GM10266 (cell line): Measurements from ENCODE around the gene SGPP1.
"Not testable (repeated sequence)": the region's sequence is repeated elsewhere in the genome, so short reads cannot be mapped to it uniquely, and the experiment has no call there.

Experiments
- DNase-seq: peaks from one replicate; pipeline ENCODE4 v3.0.0; 2012; ENCODE audit errors: extremely low spot score
- CTCF ChIP-seq: IDR thresholded peaks from 2 replicates; pipeline ENCODE4 v1.5.1; 2012; ENCODE audit warnings: mild to moderate bottlenecking, low read depth; ENCODE audit not compliant: control insufficient read depth, insufficient read depth; ENCODE audit errors: missing control alignments

Gene SGPP1

DNA sequence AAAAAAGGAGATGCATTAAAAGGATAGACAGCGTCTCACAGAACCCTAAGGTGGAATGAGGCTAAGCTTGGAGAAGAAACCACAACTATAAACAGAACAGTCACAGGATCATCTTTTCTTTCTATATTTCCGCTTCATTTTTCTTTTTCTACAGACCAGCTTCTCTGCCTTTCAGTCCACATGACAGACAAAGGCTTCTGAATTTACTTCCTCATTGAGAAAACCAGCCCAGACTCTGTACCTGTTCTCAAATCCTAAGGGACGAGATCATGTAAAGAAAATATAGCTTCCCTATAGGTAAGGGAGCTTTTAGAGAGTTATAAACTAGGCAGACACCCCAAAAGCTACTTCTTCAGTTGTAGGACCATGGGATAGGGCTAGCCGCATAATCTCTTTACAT, 17.4 kb downstream of the SGPP1 start:
- DNase-seq: no peak
- no peak for TF ChIP-seq CTCF

- no peak for DNase-seq
- TF ChIP-seq CTCF: no peak
Observed at GRCh38 chr14:63709589-63709988, 18.3 kb downstream of the SGPP1 start.

DNA sequence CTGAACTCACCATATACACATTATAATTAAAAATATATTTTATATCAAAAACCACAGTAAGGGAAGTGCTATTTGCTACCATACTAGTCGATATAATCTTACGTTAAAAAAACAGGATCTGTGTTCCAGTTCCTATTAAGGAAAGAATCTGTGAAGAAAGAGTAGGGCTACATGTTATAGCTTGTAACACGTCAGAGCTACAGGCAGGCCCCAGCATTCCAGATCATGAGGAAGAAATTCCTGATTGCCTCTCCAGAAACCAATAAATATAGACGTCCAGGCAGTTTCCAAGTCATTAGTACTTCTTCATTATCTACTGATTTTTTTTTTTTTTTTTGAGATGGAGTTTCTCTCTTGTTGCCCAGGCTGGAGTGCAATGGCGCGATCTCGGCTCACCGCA, 20.6 kb downstream of the SGPP1 start:
- no peak for TF ChIP-seq CTCF
- no peak for DNase-seq

DNA sequence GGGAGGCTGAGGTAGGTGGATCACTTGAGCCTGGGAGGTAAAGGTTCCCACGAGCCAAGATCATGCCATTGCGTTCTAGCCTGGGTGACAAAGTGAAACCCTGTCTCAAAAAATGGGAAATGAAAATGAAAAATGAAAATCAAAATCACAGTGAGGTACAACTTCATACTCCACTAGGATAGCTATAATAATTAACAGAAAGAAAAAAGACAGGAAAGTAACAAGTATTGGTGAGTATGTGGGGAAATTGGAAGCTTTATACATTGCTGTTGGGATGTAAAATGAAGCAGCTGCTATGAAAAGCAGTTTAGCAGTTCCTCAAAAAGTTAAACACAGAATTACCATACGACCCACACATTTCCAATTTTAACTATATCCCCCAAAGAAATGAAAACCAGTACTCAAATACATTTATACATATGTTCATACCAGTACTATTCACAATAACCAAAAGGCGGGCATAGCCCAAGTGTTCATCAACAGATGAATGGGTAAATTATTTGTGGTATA, 22.2 kb downstream of the SGPP1 start:
- no peak for DNase-seq
- TF ChIP-seq CTCF: no peak

GRCh38 chr14:63702530-63702929, 25.3 kb downstream of the SGPP1 start:
- DNase-seq: not testable (repeated sequence)

DNA sequence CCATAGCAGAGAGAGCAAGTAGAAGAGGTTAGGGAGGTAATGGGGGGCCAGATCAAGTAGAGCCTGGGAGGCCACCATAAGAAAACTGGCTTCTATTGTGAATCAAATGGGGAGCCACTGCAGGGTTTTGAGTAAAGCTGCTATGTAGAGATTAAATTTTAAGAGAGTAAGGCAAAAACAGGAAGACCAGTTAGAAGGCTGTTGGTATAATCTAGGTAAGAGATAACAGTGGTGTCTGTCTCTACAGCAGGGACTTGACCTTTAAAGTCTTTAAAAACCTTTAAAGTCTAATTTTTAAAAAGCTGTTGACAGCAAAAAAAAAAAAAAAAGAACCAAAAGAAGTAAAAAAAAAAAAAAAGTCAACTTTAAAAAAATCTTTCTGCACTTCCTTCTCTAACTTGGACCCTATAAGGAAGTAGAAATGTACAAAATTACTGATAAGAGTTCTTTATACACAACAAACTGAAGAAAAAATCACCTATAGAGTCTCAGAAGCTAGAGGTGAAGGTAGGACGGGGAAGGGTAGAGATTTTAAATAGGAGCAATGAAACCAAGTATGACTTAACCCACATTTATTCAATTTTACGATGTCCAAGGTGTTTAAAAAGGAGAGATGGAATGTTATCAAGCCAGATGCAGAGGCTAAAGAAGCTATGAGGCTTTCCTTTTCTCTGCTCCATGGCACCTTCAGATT, 26.1 kb downstream of the SGPP1 start:
- no peak for TF ChIP-seq CTCF

GRCh38 chr14:63692310-63693020, 35.4 kb downstream of the SGPP1 start:
- no peak for DNase-seq
- no peak for TF ChIP-seq CTCF

More for the DNA sequence above, 26.1 kb downstream of the SGPP1 start:
- no peak for DNase-seq

DNA sequence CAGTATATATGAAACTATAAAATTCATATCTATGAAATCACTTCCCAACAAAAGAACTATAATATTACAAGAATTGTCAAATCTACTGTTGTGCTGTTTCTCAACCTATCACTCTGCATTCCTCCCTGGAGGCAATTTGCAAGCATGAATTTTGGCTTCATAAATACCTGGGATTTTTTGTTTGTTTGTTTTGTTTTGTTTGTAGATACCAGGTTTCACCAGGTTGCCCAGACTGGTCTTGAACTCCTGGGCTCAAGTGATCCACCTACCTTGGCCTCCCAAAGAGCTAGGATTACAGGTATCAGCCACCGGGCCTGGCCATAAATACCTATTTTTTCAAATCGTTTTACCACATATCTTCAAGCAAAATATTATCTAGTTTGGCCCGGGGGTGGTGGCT, 38.7 kb downstream of the SGPP1 start:
- no peak for DNase-seq
- TF ChIP-seq CTCF: no peak
